Stimulated activated naive CD8-positive, alpha-beta T cell treated with anti-CD3 and anti-CD28 coated beads, Interleukin-15, Interleukin-2, amounts not matched to agents 100 U/mL and 50 U/mL, for 24 hours (primary cell): ENCODE results near the gene NR5A1.
A peak's percentile ranks its signal among the peaks of the same experiment; 100 is the strongest.

Experiments
- ATAC-seq: fragments of 150-1000 bp; cut with Tn5 transposase; one replicate; pipeline ENCODE4 v1.10.0; 2021
- DNase-seq: peaks from one replicate; pipeline ENCODE4 v3.0.0; 2021

The NR5A1 gene

DNA sequence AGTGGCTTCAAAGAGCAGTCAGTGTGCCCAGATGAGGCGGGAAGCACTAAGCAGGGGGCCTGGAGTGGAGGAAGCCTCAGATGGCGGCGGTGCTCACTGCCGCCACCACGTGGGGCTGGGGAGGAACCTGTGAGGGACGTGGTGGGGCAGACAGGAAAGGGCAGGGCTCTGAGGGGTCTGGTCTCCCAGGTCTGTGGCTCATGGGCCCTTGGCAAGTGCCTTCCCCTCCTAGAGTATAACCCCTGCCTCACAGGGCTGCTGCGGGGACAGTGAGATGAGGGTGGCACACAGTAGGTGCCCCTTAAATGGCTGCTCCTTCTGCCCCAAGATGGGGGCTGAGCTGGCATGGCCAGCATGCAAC is 26.6 kb downstream of the NR5A1 start:
- DNase-seq (no peak), ATAC-seq (peak; percentile 42)

DNA sequence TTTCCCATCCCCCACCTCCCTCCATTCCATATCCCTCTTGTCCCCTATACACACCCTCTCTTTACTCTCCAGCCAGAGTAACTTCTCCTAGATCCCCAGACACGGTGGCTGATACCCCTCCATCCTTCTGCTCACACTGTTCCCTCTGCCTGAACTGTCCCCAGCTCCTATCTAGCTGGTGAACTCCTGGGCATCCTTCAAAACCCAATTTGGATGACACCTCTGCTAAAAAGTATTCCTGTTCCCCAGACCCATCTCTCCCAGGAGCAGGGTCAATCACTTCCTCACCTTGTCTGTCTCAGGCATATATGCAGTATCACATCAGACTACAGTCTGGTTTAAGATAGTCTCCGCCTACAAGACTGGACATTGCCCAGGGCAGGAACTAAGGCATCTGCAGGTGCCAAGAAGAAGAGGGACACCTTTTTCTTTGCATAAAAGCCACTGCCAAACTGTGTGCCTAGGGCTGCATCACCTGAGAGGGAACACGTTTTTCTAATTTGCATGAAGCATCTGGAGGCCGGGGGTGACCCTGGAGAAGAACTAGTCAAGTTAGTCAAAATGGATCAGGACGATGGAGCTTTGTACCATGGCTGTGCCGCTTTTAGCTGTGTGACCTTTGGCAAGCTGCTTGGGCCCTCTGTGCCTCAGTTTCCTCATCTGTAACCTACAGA is 27.1 kb downstream of the NR5A1 start:
- ATAC-seq = no peak
- DNase-seq = no peak

DNA sequence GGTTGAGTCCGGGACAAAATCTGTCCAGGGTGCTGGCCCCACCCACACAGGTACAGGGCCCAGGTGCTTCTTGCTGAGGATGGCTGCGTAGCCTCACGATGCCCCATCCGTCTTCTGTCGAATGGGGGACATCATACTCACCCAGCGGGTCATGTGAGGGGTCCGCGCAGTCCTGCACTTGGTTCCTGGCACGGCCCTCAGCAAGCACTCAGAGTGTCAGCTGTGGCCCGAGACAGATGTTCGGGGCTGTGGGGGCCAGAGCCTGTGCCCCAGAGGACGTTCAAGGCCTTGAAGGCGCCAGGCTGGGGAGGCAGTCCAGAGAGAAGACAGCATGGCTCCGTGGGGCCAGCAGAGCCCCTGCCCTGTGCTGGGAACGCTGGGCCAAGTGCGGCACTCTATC is 27.8 kb downstream of the NR5A1 start:
- no peak for DNase-seq
- no peak for ATAC-seq

DNA sequence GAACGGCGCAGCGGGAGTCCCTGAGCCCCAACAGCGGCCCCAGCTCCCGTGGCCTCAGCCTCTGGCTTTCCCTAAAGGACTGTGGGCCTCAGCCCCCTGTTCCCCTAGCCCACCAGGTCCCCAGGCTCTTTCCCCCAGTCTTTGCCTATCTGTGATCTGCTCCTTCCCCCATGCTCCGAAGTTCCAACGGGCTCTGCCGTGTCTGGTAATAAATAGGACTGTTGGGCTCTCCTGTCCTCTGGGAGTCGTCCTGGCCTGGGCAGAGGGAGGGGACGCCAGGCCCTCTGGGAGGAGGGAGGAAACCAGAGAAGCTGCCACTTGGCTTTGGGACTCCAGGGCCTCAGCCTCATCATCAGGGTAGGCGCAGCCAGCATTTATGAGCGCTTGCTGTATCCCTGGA is 28.8 kb downstream of the NR5A1 start:
- ATAC-seq (no peak), DNase-seq (no peak)

DNA sequence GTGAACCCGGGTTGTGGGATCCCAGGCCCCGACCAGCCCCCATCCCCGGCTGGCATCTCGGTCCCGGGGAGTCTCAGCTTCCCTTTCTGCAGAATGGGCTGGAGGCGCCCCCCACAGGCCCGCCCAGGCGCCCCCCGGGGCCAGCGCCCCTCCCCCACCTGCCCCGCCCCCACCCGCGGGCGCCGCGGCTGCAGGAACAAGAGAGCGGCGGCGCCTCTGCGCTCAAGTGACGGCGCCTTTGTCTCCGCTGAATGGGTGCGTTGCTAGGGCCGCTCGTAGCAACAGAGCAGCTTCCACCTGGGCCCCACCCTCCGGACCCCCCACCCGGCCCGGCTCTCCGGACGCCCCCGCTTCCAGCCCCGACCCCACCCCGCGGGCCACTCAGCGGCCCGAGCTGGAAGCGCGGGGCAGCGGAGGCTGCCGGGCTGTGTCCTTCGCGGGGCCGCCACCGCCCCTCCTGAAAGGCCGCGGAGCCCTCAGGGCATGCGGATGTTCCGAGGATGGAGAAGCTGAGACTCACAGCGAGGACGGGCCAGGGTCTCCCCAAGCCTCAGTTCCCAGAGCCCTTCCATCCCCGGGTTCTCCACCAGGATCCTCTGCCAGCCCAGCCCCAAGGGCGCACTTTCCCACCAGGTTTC is 29.4 kb downstream of the NR5A1 start:
- DNase-seq = no peak
- ATAC-seq = no peak

DNA sequence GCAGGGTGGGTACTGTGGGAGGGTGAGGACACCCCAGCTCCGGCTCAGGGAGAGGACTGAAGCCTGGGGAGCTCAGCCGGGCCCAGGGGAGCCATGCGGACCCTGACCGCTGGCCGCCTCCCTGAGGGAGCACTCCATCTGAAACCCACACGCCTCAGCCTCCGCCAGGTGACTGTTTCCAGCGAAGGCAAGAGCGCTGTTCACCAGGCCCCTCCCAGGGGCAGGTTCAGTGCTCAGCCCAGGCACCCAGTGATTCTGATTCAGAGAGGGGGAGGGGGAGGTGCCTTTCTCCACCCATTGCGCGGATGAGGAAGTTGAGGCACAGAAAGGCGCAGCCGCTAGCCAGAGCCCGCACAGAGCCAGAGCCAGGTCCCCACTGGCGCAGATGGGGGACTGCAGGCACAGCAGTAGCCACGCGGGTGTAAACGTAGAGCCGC is 30.0 kb downstream of the NR5A1 start:
- DNase-seq (no peak), ATAC-seq (no peak)

DNA sequence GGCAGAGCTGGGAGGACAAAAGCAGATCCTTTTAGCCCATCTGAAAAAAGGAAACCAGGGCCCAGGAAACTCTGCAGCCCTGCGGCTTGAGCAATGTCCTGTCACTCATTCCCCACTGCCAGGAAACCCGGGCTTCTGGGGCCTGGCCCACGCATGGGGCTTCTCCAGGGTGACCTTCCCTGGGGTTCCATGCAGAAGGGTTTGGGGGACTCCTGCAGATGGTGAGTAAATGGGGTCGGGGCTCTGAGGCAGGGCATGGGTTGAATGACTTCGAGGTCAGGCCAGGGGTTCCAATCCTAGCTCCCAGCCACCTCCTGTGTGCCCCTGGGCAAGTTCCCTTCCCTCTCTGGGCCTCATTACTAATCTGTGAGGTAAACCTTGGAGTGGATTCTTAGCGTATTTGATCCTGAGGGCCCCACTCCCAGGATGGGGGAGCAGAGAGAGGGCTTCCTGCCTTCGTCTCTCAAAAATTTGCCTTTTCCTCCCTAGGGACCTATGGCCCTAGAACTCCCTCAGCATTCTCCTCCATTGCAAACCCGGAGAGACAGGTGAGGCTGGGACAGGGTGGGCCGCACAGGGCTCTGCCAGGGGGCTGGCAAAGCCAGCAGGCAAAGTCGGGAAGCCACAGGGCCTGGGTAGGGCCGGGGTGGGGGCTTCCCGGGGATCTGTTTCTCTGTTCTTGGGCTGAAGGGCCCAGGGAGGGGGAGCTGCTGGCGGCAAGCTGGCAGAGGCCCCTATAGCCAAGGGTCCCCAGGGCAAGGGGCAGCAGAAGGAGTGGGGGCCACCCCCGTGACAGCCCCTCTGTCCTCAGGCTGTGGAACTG is 31.1 kb downstream of the NR5A1 start:
- ATAC-seq = no peak
- no peak for DNase-seq

DNA sequence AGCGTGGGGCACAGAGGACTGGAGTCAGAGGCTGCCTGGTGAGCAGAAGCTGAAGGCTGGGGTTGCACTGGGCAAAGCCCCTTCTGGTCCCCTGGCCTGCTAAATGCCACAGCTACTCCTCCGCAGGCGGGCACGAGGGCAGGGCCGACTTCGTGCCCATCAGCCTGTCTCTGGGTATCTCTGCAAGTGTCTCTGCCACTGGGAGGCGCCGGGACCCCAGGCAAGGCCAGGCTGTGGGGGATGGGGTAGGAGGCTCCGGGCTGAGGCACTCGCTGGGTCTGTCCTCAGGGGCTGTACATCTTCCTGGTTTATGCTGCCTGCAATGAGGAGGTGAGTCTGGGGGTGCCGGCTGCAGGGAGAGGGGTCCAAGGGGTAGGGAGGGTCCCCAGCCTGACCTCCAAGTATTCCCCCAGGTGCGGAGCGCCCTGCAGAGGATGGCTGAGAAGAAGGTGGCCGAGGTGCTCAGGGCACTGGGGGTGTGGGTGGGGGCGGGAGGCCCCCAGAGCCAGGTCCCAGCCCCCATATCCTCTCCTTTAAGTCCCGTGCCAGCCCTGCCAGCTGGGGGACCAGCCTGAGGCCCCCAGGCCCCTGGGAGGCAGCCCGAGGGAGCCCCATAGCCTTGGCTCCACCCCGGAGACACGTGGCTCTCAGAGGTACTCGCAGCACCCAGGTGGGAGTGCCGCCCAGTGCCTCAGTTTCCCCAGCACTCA is 31.9 kb downstream of the NR5A1 start:
- ATAC-seq = no peak
- DNase-seq = no peak

DNA sequence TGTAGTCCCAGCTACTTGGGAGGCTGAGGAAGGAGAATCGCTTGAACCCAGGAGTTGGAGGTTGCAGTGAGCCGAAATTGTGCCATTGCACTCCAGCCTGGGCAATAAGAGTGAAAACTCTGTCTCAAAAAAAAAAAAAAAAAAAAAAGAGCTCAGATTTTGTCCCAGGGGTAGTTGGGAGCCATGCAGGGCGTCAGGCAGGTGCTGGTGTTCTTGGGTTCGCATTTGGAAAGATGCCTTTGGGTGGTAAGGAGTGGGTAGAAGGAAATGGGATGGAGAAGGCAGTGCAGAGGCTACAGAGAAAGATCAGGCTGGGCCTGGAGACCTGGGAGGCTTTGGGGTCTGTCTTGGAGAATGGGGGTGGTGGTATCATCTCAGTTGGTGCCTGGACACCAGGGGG is 33.0 kb downstream of the NR5A1 start:
- no peak for ATAC-seq

DNA sequence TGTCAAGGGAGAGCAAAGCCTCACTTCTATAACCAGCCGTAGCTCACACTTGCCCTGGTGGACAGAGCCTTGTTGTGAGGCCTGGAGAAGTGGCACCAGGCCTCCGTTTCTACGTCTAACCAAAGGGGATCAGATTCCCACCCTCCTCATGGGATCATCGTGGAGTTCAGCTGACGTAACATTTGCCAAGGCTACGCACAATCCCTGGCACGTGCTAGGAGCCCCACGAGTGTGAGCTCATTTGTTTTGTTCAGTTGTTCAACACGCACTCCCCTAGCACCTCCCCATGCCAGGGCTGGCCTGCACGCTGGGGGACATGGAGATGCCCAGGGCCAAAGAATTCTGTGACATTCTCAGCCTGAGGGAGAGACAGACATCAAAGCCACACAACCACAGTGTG is 33.9 kb downstream of the NR5A1 start:
- DNase-seq (no peak), ATAC-seq (no peak)

More for the DNA sequence above, 33.0 kb downstream of the NR5A1 start:
- no peak for DNase-seq

DNA sequence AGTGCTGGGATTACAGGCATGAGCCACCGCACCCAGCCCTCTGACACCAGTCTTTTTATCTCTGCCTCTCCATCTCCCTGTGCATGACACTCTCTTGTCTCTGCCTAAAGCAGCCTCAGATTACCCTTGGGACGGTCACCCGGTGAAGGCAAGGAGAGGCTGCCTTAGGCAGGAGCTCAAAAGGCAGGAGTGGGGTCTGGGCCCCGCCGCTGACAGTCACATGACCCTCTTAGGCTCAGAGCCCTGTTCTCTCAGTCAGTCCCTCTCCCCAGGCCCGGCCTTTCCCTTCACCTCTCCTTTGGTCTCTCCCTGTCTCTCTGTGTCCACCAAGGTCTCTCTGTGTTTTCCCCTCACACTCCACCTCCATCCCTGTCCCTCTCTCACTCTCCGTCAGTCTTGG is 34.4 kb downstream of the NR5A1 start:
- ATAC-seq (no peak), DNase-seq (no peak)

DNA sequence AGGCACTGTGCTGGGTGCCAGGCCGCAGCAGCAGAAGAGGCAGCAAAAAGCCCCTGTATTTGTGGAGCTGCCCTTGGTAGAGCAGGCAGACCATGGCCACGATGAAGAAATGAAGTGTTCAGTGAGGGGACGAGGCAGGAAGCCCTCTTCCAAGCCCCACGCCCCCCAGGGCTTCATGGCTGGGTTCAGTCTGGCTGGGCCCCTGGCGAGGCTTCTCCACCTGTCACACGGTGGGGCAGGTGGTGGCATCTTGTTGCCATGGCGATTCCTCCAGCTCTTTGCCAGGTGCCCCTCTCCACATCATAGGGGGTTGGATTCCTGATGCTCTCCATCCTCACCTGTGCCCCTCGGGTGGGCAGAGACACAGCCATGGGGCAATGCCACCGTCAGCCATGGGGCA is 35.4 kb downstream of the NR5A1 start:
- no peak for ATAC-seq
- no peak for DNase-seq

DNA sequence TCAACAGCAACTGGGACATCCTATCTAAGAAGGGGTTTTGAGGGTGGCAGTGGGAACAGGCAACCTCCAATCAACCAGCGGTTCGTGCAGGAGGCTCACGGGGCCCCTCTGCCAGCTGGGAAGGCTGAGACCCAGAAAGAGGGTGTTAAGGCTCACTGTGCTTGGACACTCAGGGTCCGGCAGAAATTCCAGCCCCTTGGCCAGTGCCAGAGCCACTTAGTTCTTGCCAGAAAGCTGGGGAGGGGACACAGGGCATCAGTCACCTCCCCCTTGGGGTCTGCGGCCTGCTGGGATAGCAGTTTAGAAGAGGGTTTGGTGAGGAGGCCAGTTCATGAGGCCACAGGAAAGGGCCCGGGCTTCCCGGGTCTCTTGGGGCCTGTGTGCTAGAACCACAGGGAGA is 36.5 kb downstream of the NR5A1 start:
- DNase-seq (no peak), ATAC-seq (no peak)

DNA sequence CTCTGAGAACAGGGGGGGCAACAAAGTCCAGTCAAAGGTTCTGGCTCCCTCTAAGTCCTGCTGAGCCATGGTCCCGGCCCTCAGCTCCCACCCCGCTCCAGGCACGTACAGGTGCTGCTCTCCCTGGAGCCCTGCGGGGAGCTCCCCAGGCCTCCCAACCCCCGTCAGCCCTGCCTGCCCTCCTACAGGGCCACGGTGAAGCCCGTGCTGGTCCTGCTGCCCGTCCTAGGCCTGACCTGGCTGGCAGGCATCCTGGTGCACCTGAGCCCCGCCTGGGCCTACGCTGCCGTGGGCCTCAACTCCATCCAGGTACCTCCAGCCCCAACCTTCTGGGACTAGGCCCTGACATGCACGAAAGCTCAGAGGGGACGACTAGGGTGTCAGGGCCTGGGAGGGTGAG is 36.9 kb downstream of the NR5A1 start:
- ATAC-seq (no peak), DNase-seq (no peak)

DNA sequence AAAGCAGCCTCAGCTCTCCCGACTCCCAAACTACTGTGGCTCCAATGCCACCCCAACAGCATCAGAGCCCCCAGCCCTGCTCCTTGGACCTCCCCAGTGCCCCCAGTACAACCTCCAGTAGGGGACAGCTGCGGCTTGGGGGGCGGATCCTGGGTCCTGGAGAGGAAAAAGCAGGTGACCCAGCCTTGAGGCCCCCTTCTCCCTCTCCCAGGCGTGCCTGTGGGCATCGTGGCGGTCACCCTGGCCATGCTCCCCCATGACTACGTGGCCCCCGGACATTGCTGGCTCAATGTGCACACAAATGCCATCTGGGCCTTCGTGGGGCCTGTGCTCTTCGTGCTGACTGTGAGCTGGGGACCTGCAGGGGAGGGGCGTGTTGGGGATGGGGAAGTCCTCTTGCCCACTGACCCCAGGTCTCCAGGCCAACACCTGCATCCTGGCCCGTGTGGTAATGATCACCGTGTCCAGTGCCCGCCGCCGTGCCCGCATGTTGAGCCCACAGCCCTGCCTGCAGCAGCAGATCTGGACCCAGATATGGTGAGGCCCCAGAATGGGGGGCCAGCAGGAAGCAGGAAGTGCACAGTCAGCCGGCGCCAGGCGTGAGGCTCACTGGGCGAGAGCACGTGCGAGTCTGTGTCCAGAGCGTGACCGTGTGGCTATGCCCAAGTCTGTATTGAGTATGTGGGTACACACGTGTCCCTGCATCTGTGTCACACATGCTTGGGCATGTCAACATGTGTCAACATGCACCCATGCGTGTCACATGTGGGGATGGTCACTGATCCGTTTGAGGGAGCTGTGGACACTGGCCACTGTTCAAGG is 38.0 kb downstream of the NR5A1 start:
- ATAC-seq = no peak

DNA sequence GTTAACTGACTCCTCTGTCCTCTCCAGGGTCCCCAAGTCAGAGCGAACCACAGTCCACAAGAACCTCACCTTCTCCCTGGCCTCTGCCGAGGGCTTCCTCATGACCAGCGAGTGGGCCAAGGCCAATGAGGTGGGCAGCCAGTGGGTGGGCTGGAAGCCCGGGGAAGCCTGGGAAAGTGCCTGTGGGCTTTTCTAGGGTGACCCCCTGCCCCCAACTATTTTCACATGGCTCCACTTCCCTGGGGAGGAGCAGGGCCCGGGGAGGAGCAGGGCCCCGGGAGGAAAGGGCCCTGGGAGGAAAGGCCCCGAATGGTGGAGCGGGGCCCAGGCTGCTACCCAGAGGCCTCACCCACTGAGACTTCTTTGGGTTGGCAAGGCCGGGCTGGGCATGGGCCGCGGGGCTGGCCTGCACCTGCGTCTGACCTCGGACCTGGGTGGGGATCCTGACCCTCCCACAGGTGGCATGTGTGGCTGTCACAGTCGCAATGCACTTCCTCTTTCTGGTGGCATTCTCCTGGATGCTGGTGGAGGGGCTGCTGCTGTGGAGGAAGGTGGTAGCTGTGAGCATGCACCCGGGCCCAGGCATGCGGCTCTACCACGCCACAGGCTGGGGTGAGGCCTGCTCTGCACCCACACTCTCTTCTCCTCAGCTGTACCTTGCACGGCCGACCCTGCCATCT is 39.0 kb downstream of the NR5A1 start:
- ATAC-seq (no peak), DNase-seq (no peak)

More for the DNA sequence above, 38.0 kb downstream of the NR5A1 start:
- DNase-seq = no peak

DNA sequence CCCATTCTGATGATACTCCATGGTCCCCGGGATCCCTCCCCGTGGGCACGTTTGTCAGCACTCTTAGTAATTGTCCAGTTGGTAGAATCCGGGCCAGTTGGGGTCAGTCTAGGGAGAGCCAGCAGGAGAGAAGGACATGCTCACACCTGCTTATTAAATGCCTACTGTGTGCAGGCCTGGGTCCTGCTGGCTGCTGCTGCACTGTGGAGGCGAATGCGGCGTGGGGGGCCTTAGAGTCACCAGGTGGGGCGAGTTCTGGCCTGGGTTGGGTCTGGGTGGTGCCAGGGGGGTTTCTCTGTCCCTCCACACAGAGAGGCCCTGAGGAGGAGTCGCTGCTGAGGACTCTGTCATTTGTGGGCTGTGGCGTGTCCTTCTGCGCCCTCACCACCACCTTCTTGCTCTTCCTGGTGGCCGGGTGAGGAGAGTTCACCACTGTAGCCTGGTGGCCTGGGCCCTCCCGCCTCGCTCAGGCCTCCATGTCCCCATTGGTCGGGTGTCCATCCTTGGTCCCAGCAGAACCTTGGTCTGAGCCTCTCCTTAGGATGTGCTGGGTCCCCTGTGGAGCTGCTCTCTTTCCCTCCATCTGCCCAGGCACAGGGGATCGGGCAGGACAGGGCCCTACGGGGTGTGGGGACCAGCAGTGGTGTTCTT is 39.7 kb downstream of the NR5A1 start:
- DNase-seq (no peak), ATAC-seq (no peak)

DNA sequence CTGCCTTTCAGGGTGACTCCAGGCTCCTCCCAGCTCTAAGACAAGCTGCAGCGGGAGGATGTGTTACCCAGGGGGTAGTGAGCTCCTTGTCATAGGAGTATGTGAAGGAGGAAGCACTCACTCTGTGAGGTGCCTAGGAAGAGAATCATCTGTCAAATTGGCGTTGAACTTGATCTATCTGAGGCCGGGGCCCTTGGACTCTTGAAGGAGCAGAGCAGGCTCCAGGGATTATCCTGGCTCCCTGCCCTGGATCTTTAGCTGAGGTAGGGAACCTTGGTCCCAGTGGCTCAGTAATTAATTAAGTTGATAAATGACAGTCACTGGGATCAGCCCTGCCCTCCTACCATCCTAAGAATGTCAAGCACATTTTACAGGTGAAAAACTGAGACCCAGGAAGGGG is 41.5 kb downstream of the NR5A1 start:
- ATAC-seq (no peak), DNase-seq (no peak)

DNA sequence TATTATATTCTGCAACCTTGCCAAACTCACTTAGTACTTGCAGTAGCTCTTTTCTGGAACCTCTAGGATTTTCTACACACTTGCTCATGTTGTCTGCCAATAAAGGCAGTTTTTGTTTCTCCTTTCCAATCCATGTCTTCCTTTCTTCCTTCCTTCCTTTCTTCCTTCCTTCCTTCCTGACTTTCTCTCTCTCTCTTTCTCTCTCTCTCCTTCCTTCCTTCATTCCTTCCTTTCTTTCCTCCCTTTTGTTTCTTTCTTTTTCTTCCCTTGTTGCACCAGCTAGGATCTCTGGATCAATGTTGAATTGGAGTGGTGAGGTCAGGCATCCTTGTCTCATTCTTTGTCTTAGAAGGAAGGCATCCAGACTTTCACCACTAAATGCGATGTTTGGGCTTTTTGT is 44.5 kb downstream of the NR5A1 start:
- no peak for DNase-seq
- ATAC-seq = no peak

DNA sequence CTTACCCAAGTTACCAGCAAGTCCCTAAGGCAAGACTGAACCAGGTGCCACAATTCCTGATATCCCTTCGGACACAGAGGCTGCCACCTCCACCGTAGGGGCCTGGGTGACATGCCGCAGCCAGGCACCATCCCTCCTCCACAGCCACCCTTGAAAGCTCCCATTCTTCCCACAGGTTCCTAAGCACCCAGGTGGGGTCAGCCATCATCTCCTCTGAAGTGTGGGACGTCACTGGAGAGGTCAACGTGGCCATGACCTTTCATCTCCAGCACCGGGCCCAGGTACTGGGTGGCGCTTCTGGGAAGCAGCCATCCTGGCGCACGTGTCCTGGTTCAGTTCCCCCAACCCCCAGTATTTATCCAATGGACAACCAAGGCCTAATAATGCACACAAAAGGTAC is 48.8 kb downstream of the NR5A1 start:
- no peak for ATAC-seq
- no peak for DNase-seq

DNA sequence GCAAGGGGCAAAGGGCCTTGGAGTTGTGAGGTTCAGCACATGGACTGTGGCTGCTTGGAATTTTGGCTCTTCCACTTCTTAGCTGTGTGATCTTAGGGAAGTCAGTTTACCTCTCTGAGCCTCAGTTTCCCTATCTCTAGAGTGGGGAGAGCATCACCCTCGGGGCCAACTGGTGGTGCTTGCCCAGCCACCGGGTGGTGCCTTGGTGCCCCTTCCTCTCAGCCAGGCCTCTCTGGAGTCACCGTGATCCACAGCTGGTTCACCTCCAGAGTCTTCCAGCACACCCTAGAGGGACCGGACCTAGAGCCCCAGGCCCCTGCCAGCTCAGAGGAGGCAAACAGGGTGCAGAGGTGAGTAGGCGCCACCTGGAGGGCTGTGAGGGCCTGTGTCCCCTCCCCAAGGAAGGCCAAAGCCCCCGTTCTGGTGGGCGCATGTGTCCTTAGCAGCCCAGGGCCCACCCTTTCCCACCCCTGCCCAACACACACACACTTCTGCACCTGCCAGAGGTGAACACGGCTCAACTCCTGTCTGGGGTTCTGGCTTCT is 49.2 kb downstream of the NR5A1 start:
- no peak for ATAC-seq
- no peak for DNase-seq
